GM19397 (cell line): ENCODE results near the gene PRRX1.

Source experiments
- ATAC-seq: cut with Tn5 transposase; IDR thresholded peaks from one replicate; pipeline ENCODE4 v1.9.1; 2021; ENCODE audit warnings: mild to moderate bottlenecking, moderate library complexity; ENCODE audit not compliant: unreplicated experiment

Gene PRRX1

GRCh38 chr1:170714938-170715337 lies 51.0 kb downstream of the PRRX1 start:
- ATAC-seq, result no peak

GRCh38 chr1:170716835-170717429 lies 53.0 kb downstream of the PRRX1 start:
- no peak for ATAC-seq

- no peak for ATAC-seq
These were observed 56.7 kb downstream of the PRRX1 start for GRCh38 chr1:170720661-170721060.

GRCh38 chr1:170721621-170722020 lies 57.7 kb downstream of the PRRX1 start:
- ATAC-seq, result no peak

- no peak for ATAC-seq
These were observed 59.6 kb downstream of the PRRX1 start for GRCh38 chr1:170723518-170723917.

GRCh38 chr1:170725326-170725725 lies 61.4 kb downstream of the PRRX1 start:
- no peak for ATAC-seq

- no peak for ATAC-seq
These were observed 64.0 kb downstream of the PRRX1 start for GRCh38 chr1:170727963-170728362.

- no peak for ATAC-seq
These were observed 65.5 kb downstream of the PRRX1 start for GRCh38 chr1:170729225-170730002.

GRCh38 chr1:170730014-170730413 lies 66.1 kb downstream of the PRRX1 start:
- no peak for ATAC-seq

- no peak for ATAC-seq
These were observed 66.5 kb downstream of the PRRX1 start for GRCh38 chr1:170730438-170730837.

GRCh38 chr1:170731566-170732251 lies 67.8 kb downstream of the PRRX1 start:
- ATAC-seq, result no peak

- no peak for ATAC-seq
These were observed 68.3 kb downstream of the PRRX1 start for GRCh38 chr1:170732252-170732588.

GRCh38 chr1:170734412-170735175 lies 70.7 kb downstream of the PRRX1 start:
- ATAC-seq, result no peak

- ATAC-seq, result no peak
These were observed 71.7 kb downstream of the PRRX1 start for GRCh38 chr1:170735366-170736263.

GRCh38 chr1:170739803-170740202 lies 75.9 kb downstream of the PRRX1 start:
- ATAC-seq, result no peak

- no peak for ATAC-seq
These were observed 77.7 kb downstream of the PRRX1 start for GRCh38 chr1:170741678-170742077.

GRCh38 chr1:170742600-170742999 lies 78.7 kb downstream of the PRRX1 start:
- no peak for ATAC-seq

- no peak for ATAC-seq
These were observed 79.2 kb downstream of the PRRX1 start for GRCh38 chr1:170743083-170743482.

- no peak for ATAC-seq
These were observed 85.6 kb downstream of the PRRX1 start for GRCh38 chr1:170749549-170749948.

- ATAC-seq, result no peak
These were observed 86.0 kb downstream of the PRRX1 start for GRCh38 chr1:170749959-170750358.
